Activated naive CD4-positive, alpha-beta T cell treated with anti-CD3 and anti-CD28 coated beads, Interleukin-2, amount 50 U/mL, for 24 hours (primary cell): ENCODE results near the gene CAPNS1.
"Not testable (repeated sequence)": the region's sequence is repeated elsewhere in the genome, so short reads cannot be mapped to it uniquely, and the experiment has no call there.

Source experiments
- H3K27ac Mint-ChIP-seq: one replicate; pipeline ENCODE4 v1.8.0; 2021; ENCODE audit warnings: mild to moderate bottlenecking, mixed read lengths
- H3K27me3 Mint-ChIP-seq: one replicate; pipeline ENCODE4 v1.8.0; 2021; ENCODE audit warnings: mixed read lengths
- H3K36me3 Mint-ChIP-seq: one replicate; pipeline ENCODE4 v1.8.0; 2021; ENCODE audit warnings: mixed read lengths
- H3K4me1 Mint-ChIP-seq: one replicate; pipeline ENCODE4 v1.8.0; 2021; ENCODE audit warnings: mixed read lengths
- H3K4me3 Mint-ChIP-seq: one replicate; pipeline ENCODE4 v1.8.0; 2021; ENCODE audit warnings: mild to moderate bottlenecking, mixed read lengths
- H3K9me3 Mint-ChIP-seq: one replicate; pipeline ENCODE4 v1.8.0; 2021; ENCODE audit warnings: mixed read lengths

The CAPNS1 gene

DNA sequence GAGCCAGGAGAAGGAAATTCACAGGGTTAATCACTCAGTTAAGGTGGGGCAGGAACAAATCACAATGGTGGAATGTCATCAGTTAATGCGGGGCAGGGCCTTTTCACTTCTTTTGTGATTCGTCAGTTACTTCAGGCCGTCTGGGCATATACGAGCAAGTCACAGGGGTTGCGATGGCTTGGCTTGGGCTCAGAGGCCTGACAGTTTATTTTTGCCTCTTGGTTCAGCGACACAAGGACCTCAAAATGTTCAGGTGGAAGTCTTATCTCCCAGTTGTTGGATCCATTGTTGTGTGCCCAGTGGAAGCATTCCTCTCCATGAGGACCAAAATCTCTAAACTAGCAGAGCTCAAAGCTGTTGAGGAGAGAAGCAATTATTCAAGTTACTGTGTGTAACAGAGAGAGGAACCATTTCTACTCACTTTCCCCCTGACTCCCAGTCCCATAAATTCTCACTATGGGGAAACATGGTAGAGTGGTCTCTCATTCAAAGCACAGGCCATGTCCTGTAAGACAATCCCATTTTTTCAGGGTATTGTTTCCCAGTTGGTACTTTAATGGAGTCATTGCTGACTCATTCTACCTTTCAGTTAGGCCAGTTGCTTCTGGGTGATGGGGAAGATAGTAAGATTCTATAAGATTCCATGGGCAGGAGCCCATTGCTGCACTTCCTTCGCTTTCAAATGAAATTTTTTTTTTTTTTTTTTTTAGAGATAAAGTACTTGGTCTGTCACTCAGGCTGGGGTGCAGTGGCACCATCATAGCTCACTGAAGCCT, 21.1 kb downstream of the CAPNS1 start:
- peak overlapping the region; percentile 8 for H3K27ac Mint-ChIP-seq
- H3K27me3 Mint-ChIP-seq: no peaks in the 10 kb centered on the region
- no peak overlapping the region for H3K4me3 Mint-ChIP-seq
- peaks cover 2% of the 10 kb centered on the region for H3K36me3 Mint-ChIP-seq
- no peaks in the 10 kb centered on the region for H3K4me1 Mint-ChIP-seq
- no peaks in the 10 kb centered on the region for H3K9me3 Mint-ChIP-seq

DNA sequence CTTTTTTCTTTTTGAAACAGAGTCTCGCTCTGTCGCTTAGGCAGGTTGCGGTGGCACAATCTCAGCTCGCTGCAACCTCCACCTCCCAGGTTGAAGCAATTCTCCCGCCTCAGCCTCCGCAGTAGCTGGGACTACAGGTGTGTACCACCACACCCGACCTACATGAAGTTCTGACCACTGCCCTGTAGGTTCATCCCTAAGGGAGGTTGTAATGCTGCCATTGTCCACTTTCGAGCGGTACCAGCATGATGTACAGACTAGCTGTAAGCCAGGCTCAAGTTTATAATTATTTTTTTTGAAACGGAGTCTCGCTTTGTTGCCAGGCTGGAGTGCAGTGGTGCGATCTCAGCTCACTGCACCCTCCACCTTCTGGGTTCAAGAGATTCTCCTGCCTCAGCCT, 23.9 kb downstream of the CAPNS1 start:
- Mint-ChIP-seq H3K4me3 (no peak overlapping the region), H3K27ac (no peak overlapping the region), H3K4me1 (no peaks in the 10 kb centered on the region), H3K36me3 (peaks cover 2% of the 10 kb centered on the region), H3K9me3 (no peaks in the 10 kb centered on the region), H3K27me3 (no peaks in the 10 kb centered on the region)

DNA sequence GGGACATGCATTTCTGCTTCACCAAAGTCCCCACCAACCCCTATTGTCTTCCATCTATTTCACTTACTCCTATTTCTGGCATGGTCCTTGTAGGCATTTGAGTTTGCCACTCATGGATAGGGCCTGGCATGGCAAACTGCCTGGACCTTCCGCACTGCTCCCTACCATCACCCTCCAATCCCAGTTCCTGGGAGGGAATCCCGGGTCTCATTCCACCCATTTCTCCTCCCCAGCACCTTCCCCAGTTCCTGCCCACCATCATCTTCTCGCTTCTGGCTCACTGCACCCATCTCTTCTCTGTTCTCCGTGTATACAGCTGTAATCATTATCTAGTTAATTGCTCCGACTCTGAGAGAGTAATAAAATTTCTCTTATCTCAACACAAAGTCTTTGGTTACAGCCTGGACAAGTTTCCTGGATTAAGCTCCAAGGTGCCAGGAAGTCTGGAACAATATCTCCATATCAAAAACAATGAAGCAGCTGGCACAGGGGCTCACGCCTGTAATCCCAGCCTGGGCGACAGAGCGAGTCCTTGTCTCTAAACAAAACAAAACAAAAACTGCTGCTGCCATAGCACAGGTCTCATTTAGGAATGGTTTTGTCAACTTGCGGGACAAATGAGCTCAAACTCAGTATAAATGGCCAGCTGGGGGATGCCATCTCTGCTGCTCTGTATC, 29.4 kb downstream of the CAPNS1 start:
- H3K36me3 Mint-ChIP-seq: no peaks in the 10 kb centered on the region
- peaks cover 4% of the 10 kb centered on the region for H3K4me1 Mint-ChIP-seq
- H3K9me3 Mint-ChIP-seq: no peaks in the 10 kb centered on the region
- no peaks in the 10 kb centered on the region for H3K27me3 Mint-ChIP-seq
- no peak overlapping the region for H3K4me3 Mint-ChIP-seq
- no peak overlapping the region for H3K27ac Mint-ChIP-seq

DNA sequence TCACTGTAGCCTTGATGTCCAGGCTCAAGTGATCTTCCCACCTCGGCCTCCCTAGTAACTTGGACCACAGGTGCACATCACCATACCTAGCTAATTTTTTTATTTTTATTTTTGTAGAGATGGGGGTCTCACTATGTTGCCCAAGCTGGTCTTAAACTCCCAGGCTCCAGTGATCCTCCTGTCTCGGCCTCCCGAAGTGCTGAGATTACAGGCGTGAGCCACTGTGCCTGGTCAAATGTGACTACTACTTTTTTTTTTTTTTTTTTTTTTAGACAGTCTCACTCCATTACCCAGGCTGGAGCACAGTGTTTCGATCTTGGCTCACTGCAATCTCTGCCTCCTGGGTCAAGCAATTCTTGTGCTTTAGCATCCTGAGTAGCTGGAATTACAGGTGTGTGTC, 33.0 kb downstream of the CAPNS1 start:
- Mint-ChIP-seq H3K4me1 (peaks cover 4% of the 10 kb centered on the region), H3K27ac (no peak overlapping the region), H3K4me3 (no peak overlapping the region), H3K9me3 (no peaks in the 10 kb centered on the region), H3K27me3 (no peaks in the 10 kb centered on the region), H3K36me3 (no peaks in the 10 kb centered on the region)

- H3K27ac Mint-ChIP-seq, H3K4me1 Mint-ChIP-seq, H3K36me3 Mint-ChIP-seq: not testable (repeated sequence)
Observed at GRCh38 chr19:36173846-36174245, 34.0 kb downstream of the CAPNS1 start.

GRCh38 chr19:36179077-36179476, 39.2 kb downstream of the CAPNS1 start:
- H3K27ac Mint-ChIP-seq, H3K4me3 Mint-ChIP-seq: not testable (repeated sequence)

More at GRCh38 chr19:36173846-36174245, 34.0 kb downstream of the CAPNS1 start:
- H3K9me3 Mint-ChIP-seq, H3K4me3 Mint-ChIP-seq, H3K27me3 Mint-ChIP-seq: not testable (repeated sequence)

DNA sequence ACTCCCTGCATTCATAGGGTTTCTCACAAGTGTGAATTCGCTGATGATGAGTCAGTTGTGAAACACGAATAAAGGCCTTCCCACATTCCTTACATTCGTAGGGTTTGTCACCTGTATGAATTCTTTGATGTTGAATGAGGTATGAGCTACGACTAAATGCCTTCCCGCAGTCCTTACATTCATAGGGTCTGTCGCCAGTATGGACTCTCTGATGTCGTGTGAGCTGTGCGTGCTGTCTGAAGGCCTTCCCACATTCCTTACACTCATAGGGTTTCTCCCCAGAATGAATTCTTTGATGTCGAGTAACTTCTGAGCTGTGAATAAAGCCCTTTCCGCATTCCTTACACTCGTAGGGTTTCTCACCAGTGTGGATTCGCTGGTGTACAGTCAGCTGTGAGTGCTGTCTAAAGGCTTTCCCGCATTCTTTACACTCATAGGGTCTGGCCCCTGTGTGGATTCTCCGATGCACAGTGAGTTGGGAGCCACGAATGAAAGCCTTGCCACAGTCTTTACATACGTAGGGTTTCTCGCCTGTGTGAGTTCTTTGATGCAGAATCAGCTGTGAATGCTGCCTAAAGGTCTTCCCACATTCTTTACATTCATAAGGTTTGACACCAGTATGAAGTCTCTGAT, 42.9 kb downstream of the CAPNS1 start:
- H3K4me3 Mint-ChIP-seq: no peak overlapping the region
- no peaks in the 10 kb centered on the region for H3K4me1 Mint-ChIP-seq
- H3K9me3 Mint-ChIP-seq: no peaks in the 10 kb centered on the region
- H3K36me3 Mint-ChIP-seq: peaks cover 6% of the 10 kb centered on the region
- H3K27ac Mint-ChIP-seq: no peak overlapping the region
- H3K27me3 Mint-ChIP-seq: no peaks in the 10 kb centered on the region

More at GRCh38 chr19:36179077-36179476, 39.2 kb downstream of the CAPNS1 start:
- not testable (repeated sequence) for H3K27me3 Mint-ChIP-seq, H3K9me3 Mint-ChIP-seq, H3K4me1 Mint-ChIP-seq, H3K36me3 Mint-ChIP-seq

GRCh38 chr19:36183245-36183628, 43.4 kb downstream of the CAPNS1 start:
- Mint-ChIP-seq H3K27ac (no peak overlapping the region), H3K9me3 (no peaks in the 10 kb centered on the region), H3K4me3 (no peak overlapping the region), H3K36me3 (peaks cover 6% of the 10 kb centered on the region), H3K27me3 (no peaks in the 10 kb centered on the region), H3K4me1 (no peaks in the 10 kb centered on the region)

DNA sequence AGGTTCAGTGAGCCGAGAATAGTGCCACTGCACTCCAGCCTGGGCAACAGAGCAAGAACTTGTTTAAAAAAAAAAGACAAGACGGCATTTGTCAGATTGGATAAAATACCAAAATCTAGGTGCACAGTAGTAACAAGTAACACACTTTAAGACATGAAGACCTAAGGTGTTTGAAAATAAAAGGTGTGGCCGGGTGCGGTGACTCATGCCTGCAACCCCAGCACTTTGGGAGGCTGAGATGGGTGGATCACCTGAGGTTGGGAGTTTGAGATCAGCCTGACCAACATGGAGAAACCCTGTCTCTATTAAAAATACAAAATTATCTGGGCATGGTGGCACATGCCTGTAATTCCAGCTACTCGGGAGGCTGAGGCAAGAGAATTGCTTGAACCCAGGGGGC, 46.9 kb downstream of the CAPNS1 start:
- H3K36me3 Mint-ChIP-seq, H3K27me3 Mint-ChIP-seq, H3K4me1 Mint-ChIP-seq, H3K4me3 Mint-ChIP-seq, H3K27ac Mint-ChIP-seq, H3K9me3 Mint-ChIP-seq: not testable (repeated sequence)

DNA sequence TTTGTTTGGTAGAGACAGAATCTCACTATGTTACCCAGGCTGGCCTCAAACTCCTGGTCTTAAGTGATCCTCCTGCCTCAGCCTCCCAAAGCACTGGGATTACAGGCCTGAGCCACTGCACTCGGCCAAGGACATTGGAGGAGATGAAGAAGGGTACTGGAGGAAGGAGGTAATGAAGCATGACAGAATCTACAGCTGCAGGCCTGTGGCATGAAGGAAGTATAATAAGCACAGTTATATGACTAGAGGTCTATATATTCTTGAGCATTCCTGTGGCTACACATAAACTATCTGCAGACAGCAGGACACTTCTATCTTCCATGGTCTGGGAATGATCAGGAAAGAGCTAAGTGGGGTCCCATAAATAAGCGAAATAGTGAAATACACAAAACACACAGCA, 56.4 kb downstream of the CAPNS1 start:
- H3K36me3 Mint-ChIP-seq: peaks cover 6% of the 10 kb centered on the region
- no peaks in the 10 kb centered on the region for H3K9me3 Mint-ChIP-seq
- no peaks in the 10 kb centered on the region for H3K27me3 Mint-ChIP-seq
- no peaks in the 10 kb centered on the region for H3K4me1 Mint-ChIP-seq
- H3K27ac Mint-ChIP-seq: no peak overlapping the region
- H3K4me3 Mint-ChIP-seq: no peak overlapping the region

DNA sequence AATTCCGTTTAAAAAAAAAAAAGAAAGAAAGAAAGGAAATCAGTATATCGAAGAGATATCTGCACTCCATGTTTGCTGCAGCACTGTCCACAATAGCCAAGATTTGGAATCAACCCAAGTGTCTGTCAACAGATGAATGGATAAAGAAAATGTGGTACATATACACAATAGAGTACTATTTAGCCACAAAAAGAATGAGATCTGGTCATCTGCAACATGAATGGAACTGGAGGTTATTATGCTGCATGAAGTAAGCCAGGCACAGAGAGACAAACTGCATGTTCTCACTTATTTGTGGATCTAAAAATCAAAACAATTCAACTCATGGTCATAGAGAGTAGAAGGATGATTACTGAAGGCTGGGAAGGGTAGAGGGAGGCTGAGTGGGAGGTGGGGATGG, 58.3 kb downstream of the CAPNS1 start:
- H3K36me3 Mint-ChIP-seq: peaks cover 6% of the 10 kb centered on the region

More for the DNA sequence above, 58.3 kb downstream of the CAPNS1 start:
- Mint-ChIP-seq H3K4me1 (no peaks in the 10 kb centered on the region), H3K9me3 (no peaks in the 10 kb centered on the region), H3K4me3 (no peak overlapping the region), H3K27ac (no peak overlapping the region), H3K27me3 (no peaks in the 10 kb centered on the region)
